ENCODE measurements around the gene RPL23.

GRCh38 chr17:38861399-38861843 lies 7.9 kb upstream of the RPL23 start:
- TF ChIP-seq CTCF (IDR thresholded peaks at IDR 0.05) (no peak), EZH2 (IDR thresholded peaks at IDR 0.05) (no peak), EZH2phosphoT487 (IDR thresholded peaks at IDR 0.05) (no peak)

Measured in neural progenitor cell (in vitro differentiated cells).